HEK293T (cell line): ENCODE data around the gene YKT6.

Source experiments
- CTCF ChIA-PET: fragments of 350-600 bp; formaldehyde crosslinking; extraction: SDS; loops from one replicate; lab custom pipeline; 2021; ENCODE audit warnings: antibody characterized with exemption, inconsistent platforms; lab: Yijun Ruan, JAX
- POLR2A ChIA-PET: fragments of 350-600 bp; formaldehyde crosslinking; extraction: SDS; loops from one replicate; lab custom pipeline; 2020; ENCODE audit warnings: antibody characterized with exemption, inconsistent platforms; lab: Yijun Ruan, JAX
- DNase-seq: peaks from one replicate; pipeline ENCODE4 v3.0.0; 2012; ENCODE audit warnings: mixed read lengths; ENCODE audit errors: extremely low spot score
- ARNT ChIP-seq: fragments of 450-650 bp; IDR thresholded peaks from 2 replicates; pipeline ENCODE4 v1.6.1; 2017; ENCODE audit warnings: mild to moderate bottlenecking
- BHLHE40 ChIP-seq: fragments of 450-650 bp; IDR thresholded peaks from 2 replicates; pipeline ENCODE4 v1.6.1; 2016; ENCODE audit warnings: mild to moderate bottlenecking, moderate library complexity, borderline replicate concordance
- CTBP1 ChIP-seq: fragments of 450-650 bp; IDR thresholded peaks from 2 replicates; pipeline ENCODE4 v1.6.1; 2016; ENCODE audit warnings: borderline replicate concordance
- ELF4 ChIP-seq: fragments of 450-650 bp; IDR thresholded peaks from 2 replicates; pipeline ENCODE4 v1.6.1; 2017; ENCODE audit warnings: antibody characterized with exemption
- FOXA1 ChIP-seq: fragments of 450-650 bp; IDR thresholded peaks from 2 replicates; pipeline ENCODE4 v1.6.1; 2016; ENCODE audit warnings: mild to moderate bottlenecking
- FOXK2 ChIP-seq: fragments of 450-650 bp; IDR thresholded peaks from 2 replicates; pipeline ENCODE4 v1.6.1; 2016; ENCODE audit warnings: mild to moderate bottlenecking
- FOXM1 ChIP-seq: fragments of 450-650 bp; IDR thresholded peaks from 2 replicates; pipeline ENCODE4 v1.6.1; 2017; ENCODE audit warnings: mild to moderate bottlenecking, borderline replicate concordance
- HDGF ChIP-seq: fragments of 450-650 bp; IDR thresholded peaks from 2 replicates; pipeline ENCODE4 v1.6.1; 2017; ENCODE audit warnings: antibody characterized with exemption, borderline replicate concordance
- L3MBTL2 ChIP-seq: fragments of 450-650 bp; conservative IDR thresholded peaks from 2 replicates; pipeline ENCODE4 v1.6.1; 2016; ENCODE audit warnings: mild to moderate bottlenecking
- LEF1 ChIP-seq: fragments of 450-650 bp; IDR thresholded peaks from 2 replicates; pipeline ENCODE4 v1.6.1; 2017; ENCODE audit warnings: mild to moderate bottlenecking, borderline replicate concordance
- NFRKB ChIP-seq: fragments of 450-650 bp; IDR thresholded peaks from 2 replicates; pipeline ENCODE4 v1.6.1; 2016; ENCODE audit warnings: mild to moderate bottlenecking, moderate library complexity
- PKNOX1 ChIP-seq: fragments of 450-650 bp; IDR thresholded peaks from 2 replicates; pipeline ENCODE4 v1.6.1; 2016
- SP1 ChIP-seq: fragments of 450-650 bp; IDR thresholded peaks from 2 replicates; pipeline ENCODE4 v1.6.1; 2017
- SUZ12 ChIP-seq: fragments of 450-650 bp; IDR thresholded peaks from 2 replicates; pipeline ENCODE4 v1.6.1; 2016; ENCODE audit warnings: mild to moderate bottlenecking
- TARDBP ChIP-seq: fragments of 450-650 bp; IDR thresholded peaks from 2 replicates; pipeline ENCODE4 v1.6.1; 2016
- ZNF384 ChIP-seq: fragments of 450-650 bp; IDR thresholded peaks from 2 replicates; pipeline ENCODE4 v1.6.1; 2016

YKT6 gene

GRCh38 chr7:44187636-44188416 lies 13.0 kb upstream of the YKT6 start:
- no peak for TF ChIP-seq FOXA1
- no peak for DNase-seq
- ChIA-PET POLR2A (no interaction called here), CTCF (interaction anchor here (0.7 to 1.4 kb wide), 2 partner anchors 9 to 115 kb away, joined by 3 to 4 read pairs; no protein-coding TSS in a partner anchor)

- DNase-seq = no peak
- TF ChIP-seq BHLHE40 = no peak
- no peak for TF ChIP-seq ZNF384
- TF ChIP-seq L3MBTL2 = no peak
- TF ChIP-seq CTBP1 = no peak
- no peak for TF ChIP-seq SP1
- TF ChIP-seq HDGF = no peak
- TF ChIP-seq FOXM1 = no peak
- ChIA-PET CTCF (interaction anchor here (1.4 kb wide), 1 partner anchor 8 kb away, joined by 4 read pairs; no protein-coding TSS in a partner anchor), POLR2A (interaction anchor here (1.5 kb wide), 1 partner anchor 65 kb away, joined by 3 read pairs; the partner anchor contains the start of gene POLD2)
Measured at GRCh38 chr7:44188480-44189225, 12.1 kb upstream of the YKT6 start.

DNA sequence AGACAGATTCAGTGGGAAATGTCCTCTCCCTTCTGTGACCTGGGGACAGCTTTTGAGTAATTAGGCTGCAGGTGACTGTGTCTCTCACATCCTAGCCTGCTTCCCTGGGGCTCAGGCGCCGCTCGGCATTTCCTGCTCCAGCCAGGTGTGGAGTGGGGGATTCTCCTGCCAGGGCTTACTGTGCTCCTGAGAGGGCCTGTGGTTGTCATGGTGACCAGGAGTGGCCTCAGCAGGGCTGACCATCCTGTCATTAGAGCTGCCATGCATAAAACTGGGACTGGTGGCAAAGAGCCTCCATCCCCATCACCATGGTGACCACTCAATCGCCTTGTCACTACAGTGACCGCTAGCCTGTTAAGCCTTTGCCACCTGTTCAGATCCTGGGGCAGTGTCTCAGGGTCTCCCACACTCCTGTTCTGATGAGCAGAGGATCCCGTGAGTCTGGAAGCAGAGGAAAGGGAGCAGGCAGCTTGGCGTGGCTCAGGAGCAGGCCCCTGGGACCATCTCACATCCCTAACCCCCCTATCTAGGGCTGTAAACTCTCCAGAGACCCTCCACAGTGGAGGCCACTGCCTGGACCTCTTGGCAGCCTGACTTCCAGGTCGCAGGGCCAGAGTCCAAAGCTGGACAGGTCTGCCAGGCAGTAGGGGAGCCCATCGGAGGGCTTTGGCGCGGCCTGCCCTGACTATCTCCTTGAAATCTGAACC lies 11.3 kb upstream of the YKT6 start, which contains the start of gene GCK:
Gene GCK (minus strand): TSS at position 154 of the 707 bp plus-strand sequence. CDS start 486 bp downstream, outside the sequence.
- ChIA-PET POLR2A (interaction anchor here (1.5 kb wide), 1 partner anchor 66 kb away, joined by 3 read pairs; the partner anchor contains the start of gene POLD2), CTCF (no interaction called here)
- no peak for TF ChIP-seq PKNOX1
- TF ChIP-seq L3MBTL2 = no peak
- TF ChIP-seq SUZ12 = no peak
- TF ChIP-seq BHLHE40 = no peak
- TF ChIP-seq ELF4 = no peak
- no peak for TF ChIP-seq NFRKB
- TF ChIP-seq FOXA1 = no peak
- TF ChIP-seq TARDBP = no peak
- TF ChIP-seq LEF1 = no peak
- no peak for TF ChIP-seq ARNT
- DNase-seq = no peak

DNA sequence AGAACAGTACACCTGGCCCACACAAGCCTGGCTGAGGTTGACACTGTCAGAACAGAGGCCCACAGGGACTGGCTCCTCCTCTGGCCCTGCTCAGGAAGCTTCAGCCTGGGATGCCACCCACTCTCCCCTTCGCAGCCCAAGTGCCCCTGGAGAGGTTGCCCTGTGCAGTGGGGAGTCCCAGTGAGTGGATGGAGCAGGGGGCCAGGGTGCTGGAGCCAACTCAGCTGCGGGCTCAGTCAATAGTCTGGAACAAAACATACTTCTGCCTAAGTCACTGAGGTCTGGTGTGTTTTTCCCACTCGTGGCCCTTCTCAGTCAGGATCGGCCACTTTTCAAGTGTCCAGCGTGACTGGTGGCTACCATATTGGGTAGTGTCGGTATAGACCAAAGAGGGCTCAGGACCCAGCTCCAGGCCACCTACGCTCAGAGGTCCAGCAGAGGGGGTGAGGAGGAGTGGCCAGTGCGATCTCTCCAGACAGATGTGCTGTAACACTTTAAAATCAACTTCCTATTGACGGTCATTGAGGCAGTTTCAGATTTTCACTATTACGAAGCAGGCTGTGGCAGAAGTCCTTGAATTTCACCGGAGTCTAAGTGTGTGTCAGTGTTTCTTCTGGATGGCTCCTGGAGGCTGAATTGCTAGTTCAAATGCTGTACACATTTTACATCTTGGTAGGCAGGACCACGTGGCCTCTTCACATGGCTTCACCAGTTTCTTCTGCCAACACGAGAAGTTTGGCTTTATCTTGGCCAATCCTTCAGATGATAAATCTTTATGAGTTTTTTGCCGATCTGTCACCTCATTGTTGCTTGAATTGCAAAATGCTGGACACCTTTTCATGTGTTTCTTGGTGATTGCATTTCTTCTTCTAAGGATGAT lies 10.5 kb upstream of the YKT6 start:
- no peak for DNase-seq
- ChIA-PET POLR2A (interaction anchor here (1.5 kb wide), 1 partner anchor 67 kb away, joined by 3 read pairs; the partner anchor contains the start of gene POLD2), CTCF (no interaction called here)
- no peak for TF ChIP-seq NFRKB
- TF ChIP-seq ZNF384 = no peak
- no peak for TF ChIP-seq LEF1
- no peak for TF ChIP-seq ELF4
- TF ChIP-seq HDGF = no peak
- TF ChIP-seq SP1 = no peak
- no peak for TF ChIP-seq CTBP1
- TF ChIP-seq TARDBP = no peak
- TF ChIP-seq FOXK2 = no peak
- TF ChIP-seq L3MBTL2 = no peak
- no peak for TF ChIP-seq FOXA1

GRCh38 chr7:44191171-44191570 lies 9.6 kb upstream of the YKT6 start:
- no peak for DNase-seq
- ChIA-PET POLR2A (no interaction called here), CTCF (no interaction called here)
- TF ChIP-seq ZNF384 (no peak), SP1 (no peak), PKNOX1 (no peak)
